ENCODE results near the gene MUC22.
"Not testable (repeated sequence)": the region's sequence is repeated elsewhere in the genome, so short reads cannot be mapped to it uniquely, and the experiment has no call there.

The MUC22 gene

DNA sequence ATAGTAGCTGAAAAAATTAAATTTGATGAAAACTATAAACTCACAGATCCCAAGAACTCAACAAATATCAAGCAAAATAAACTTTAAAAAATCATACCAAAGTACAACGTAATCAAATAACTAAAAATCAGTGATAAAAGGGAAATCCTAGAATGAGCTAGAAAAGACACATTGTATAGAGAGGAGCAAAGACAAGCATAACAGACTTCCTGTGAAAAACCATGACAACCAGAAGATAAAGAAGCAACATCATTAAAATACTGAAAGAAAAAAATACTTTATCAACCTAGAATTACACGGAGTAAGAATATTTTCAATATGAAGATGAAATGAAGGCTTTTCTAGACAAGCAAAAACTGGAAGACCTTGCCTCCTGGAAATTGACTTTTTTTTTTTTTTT, 9.8 kb downstream of the MUC22 start:
- no peak overlapping the region for H3K4me3 ChIP-seq (ENCODE audit: low read depth, low read length)
- TF ChIP-seq, protein P1, sequence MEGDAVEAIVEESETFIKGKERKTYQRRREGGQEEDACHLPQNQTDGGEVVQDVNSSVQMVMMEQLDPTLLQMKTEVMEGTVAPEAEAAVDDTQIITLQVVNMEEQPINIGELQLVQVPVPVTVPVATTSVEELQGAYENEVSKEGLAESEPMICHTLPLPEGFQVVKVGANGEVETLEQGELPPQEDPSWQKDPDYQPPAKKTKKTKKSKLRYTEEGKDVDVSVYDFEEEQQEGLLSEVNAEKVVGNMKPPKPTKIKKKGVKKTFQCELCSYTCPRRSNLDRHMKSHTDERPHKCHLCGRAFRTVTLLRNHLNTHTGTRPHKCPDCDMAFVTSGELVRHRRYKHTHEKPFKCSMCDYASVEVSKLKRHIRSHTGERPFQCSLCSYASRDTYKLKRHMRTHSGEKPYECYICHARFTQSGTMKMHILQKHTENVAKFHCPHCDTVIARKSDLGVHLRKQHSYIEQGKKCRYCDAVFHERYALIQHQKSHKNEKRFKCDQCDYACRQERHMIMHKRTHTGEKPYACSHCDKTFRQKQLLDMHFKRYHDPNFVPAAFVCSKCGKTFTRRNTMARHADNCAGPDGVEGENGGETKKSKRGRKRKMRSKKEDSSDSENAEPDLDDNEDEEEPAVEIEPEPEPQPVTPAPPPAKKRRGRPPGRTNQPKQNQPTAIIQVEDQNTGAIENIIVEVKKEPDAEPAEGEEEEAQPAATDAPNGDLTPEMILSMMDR (IDR thresholded peaks at IDR 0.05; ENCODE audit: insufficient read depth, low read depth, low read length, missing control alignments), result no peak
- DNase-seq (ENCODE audit: low read depth), result no peak

DNA sequence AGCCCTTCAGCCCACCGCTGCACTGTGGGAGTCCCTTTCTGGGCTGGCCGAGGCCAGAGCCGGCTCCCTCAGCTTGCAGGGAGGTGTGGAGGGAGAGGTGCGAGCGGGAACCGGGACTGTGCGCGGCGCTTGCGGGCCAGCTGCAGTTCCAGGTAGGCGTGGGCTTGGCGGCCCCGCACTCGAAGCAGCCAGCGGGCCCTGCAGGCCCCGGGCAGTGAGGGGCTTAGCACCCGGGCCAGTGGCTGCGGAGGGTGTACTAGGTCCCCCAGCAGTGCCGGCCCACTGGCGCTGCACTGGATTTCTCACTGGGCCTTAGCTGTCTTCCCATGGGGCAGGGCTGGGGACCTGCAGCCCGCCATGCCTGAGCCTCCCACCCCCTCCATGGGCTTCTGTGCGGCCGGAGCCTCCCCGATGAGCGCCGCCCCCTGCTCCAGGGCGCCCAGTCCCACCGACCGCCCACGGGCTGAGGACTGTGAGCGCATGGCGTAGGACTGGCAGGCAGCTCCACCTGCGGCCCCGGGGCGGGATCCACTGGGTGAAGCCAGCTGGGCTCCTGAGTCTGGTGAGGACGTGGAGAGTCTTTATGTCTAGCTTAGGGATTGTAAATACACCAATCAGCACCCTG, 10.5 kb downstream of the MUC22 start:
- H3K4me3 ChIP-seq (ENCODE audit: low read depth, low read length); DNase-seq (ENCODE audit: low read depth): not testable (repeated sequence)

DNA sequence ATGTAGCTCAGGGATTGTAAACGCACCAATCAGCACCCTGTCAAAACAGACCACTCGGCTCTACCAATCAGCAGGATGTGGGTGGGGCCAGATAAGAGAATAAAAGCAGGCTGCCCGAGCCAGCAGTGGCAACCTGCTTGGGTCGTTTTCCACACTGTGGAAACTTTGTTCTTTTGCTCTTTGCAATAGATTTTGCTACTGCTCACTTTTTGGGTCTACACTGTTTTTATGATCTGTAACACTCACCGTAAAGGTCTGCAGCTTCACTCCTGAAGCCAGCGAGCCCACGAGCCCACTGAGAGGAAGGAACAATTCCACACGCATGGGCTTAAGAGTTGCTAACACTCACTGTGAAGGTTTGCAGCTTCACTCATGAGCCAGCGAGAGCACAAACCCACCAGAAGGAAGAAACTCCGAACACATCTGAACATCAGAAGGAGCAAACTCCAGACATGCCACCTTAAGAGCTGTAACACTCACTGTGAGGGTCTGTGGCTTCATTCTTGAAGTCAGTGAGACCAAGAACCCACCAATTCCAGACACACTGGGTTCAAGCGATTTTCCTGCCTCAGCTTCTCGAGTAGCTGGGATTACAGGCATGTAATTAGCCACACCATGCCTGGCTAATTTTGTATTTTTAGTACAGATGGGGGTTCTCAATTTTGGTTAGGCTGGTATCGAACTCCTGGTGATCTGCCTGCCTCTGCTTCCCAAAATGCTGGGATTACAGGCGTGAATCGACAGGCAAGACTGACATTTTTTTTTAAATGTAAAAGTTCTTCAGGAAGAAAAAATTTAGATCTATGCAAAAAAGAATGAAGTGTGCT, 11.6 kb downstream of the MUC22 start:
- DNase-seq (ENCODE audit: low read depth); H3K4me3 ChIP-seq (ENCODE audit: low read depth, low read length): not testable (repeated sequence)

DNA sequence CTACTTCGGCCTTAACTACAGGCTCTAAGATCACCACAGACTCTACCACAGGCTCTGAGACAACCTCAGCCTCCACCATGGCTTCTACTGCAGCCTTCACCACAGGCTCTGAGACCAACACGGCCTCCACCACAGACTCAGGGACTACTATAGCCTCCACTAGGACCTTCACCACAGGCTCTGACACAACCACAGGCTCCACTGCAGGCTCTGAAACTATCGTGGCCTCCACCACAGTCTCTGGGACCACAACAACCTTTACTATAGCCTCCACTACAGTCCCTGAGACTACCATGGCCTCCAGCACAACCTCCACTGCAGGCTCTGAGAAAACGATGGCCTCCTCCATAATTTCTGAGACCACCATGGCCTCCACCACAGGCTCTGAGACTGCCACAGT, 15.3 kb downstream of the MUC22 start:
- DNase-seq (ENCODE audit: low read depth), result no peak
- TF ChIP-seq, protein P1 (IDR thresholded peaks at IDR 0.05; ENCODE audit: insufficient read depth, low read depth, low read length, missing control alignments), result no peak
- no peak overlapping the region for H3K4me3 ChIP-seq (ENCODE audit: low read depth, low read length)

DNA sequence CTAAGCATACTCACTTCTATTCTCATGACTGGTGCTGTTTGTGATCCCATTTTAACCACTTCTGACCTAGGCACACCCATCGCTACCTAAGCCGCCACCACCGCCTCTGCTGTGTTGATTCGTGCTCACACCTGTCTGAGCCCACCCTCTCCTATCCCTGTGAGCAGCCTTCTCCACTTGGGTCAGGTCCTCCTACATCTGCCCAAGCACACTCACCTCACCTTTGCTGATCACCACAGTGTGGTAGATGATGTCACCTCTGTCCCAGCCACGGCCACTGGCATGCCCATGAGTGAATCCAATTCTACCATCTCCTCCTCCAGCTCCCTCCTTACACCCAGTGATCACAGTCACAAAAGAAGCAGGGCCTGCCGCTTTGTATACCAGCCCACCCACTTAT, 20.8 kb downstream of the MUC22 start:
- H3K4me3 ChIP-seq (ENCODE audit: low read depth, low read length), result no peak overlapping the region
- TF ChIP-seq, protein P1 (IDR thresholded peaks at IDR 0.05; ENCODE audit: insufficient read depth, low read depth, low read length, missing control alignments), result no peak
- DNase-seq (ENCODE audit: low read depth), result no peak

DNA sequence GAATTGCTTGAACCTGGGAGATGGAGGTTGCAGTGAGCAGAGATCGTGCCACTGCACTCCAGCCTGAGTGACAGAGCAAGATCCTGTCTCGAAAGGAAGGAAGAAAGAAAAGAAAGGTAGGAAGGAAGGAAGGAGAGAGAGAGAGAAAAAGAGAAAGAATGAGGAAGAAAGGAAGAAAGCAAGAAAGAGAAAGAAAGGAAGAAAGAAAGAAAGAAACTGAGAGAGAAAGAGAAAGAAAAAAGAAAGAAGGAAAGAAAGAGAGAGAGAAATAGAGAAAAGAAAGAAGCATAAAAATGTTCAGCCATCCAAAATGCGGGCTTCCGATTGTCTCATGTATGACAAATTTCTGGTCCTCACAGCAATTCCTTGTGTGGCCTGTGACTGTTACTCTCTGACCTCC, 22.8 kb downstream of the MUC22 start:
- no peak for DNase-seq (ENCODE audit: low read depth)
- no peak overlapping the region for H3K4me3 ChIP-seq (ENCODE audit: low read depth, low read length)
- TF ChIP-seq, protein P1 (IDR thresholded peaks at IDR 0.05; ENCODE audit: insufficient read depth, low read depth, low read length, missing control alignments), result no peak

DNA sequence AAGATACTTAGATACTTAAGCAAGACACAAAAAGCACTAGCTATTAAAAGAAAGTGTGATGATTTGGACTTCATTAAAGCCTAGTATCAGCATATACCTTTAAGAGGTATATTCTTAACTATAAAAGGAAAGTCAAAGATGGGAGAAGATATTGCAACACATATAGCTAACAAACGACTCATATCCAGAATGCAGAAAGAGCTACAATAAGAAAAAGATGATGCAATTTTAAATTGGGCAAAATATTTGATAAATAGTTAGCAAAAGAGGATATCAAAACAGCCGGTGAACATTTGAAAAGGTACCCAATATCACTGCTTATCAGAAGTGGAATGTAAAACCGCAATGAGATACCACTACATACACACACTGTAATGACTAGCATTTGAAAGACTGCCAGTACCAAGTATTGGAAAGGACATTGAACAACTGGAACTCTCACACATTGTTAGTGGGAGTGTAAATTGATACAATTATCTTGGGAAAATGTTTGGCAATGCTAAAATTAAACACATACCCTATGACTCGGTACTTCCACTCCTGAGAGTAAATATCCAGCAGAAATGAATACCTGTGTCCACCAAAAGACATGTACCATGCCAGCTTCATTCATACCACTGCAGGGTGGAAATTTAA, 25.7 kb downstream of the MUC22 start:
- H3K4me3 ChIP-seq (ENCODE audit: low read depth, low read length), result no peak overlapping the region
- no peak for DNase-seq (ENCODE audit: low read depth)
- TF ChIP-seq, protein P1 (IDR thresholded peaks at IDR 0.05; ENCODE audit: insufficient read depth, low read depth, low read length, missing control alignments), result no peak

Measured in GM12865 (cell line).